Stimulated activated CD4-positive, alpha-beta T cell treated with anti-CD3 and anti-CD28 coated beads, TNF-alpha, amount 100 ng/mL, for 24 hours (primary cell): ENCODE data around the gene SLITRK2.

Experiments
- DNase-seq, 3 experiments: peaks; one replicate each; pipeline ENCODE4 v3.0.0-alpha.2; 2020; ENCODE audit warnings: low read depth in 3 of 3

Gene SLITRK2

GRCh38 chrX:145817331-145818185, at the start of gene SLITRK2:
TSS of gene SLITRK2 (plus strand) at chrX:145817829. CDS start at chrX:145822426, 4,597 bp downstream.
- DNase-seq, result no peak

GRCh38 chrX:145773006-145773405, 44.6 kb upstream of the SLITRK2 start:
- DNase-seq, result no peak

GRCh38 chrX:145792281-145792680, 25.3 kb upstream of the SLITRK2 start:
- DNase-seq, result no peak

GRCh38 chrX:145803508-145803907, 14.1 kb upstream of the SLITRK2 start:
- DNase-seq, result no peak

GRCh38 chrX:145813081-145813480, 4.5 kb upstream of the SLITRK2 start:
- DNase-seq, result no peak

GRCh38 chrX:145816601-145817315, 871 bp upstream of the SLITRK2 start:
- DNase-seq, result no peak

GRCh38 chrX:145818186-145819113, 821 bp downstream of the SLITRK2 start:
- no peak for DNase-seq

- no peak for DNase-seq
Measured at GRCh38 chrX:145820825-145821224, 3.2 kb downstream of the SLITRK2 start.

- no peak for DNase-seq
Measured at GRCh38 chrX:145821291-145821897, 3.8 kb downstream of the SLITRK2 start.

- DNase-seq, result no peak
Measured at GRCh38 chrX:145821898-145822571, 4.4 kb downstream of the SLITRK2 start.

- no peak for DNase-seq
Measured at GRCh38 chrX:145823132-145823531, 5.5 kb downstream of the SLITRK2 start.

GRCh38 chrX:145825896-145826295, 8.3 kb downstream of the SLITRK2 start:
- DNase-seq, result no peak

GRCh38 chrX:145826466-145826865, 8.8 kb downstream of the SLITRK2 start:
- no peak for DNase-seq

- DNase-seq, result no peak
Measured at GRCh38 chrX:145832796-145833195, 15.2 kb downstream of the SLITRK2 start.

- no peak for DNase-seq
Measured at GRCh38 chrX:145840531-145840930, 22.9 kb downstream of the SLITRK2 start.

GRCh38 chrX:145843146-145843904, 25.7 kb downstream of the SLITRK2 start:
- DNase-seq, result no peak

GRCh38 chrX:145844886-145845285, 27.3 kb downstream of the SLITRK2 start:
- DNase-seq, result no peak

GRCh38 chrX:145848448-145848847, 30.8 kb downstream of the SLITRK2 start:
- no peak for DNase-seq

GRCh38 chrX:145848857-145849256, 31.2 kb downstream of the SLITRK2 start:
- DNase-seq, result no peak

- no peak for DNase-seq
Measured at GRCh38 chrX:145853181-145853580, 35.6 kb downstream of the SLITRK2 start.
